ENCODE measurements around the gene PCSK6.

- TF ChIP-seq CTCF (IDR thresholded peaks at IDR 0.05; ENCODE audit: low read length) (no peak), EZH2 (optimal IDR thresholded peaks at IDR 0.05; ENCODE audit: low read depth, low read length) (no peak)
These were observed 289 bp downstream of the PCSK6 start for GRCh38 chr15:101489237-101489598.

Data from MM.1S (cell line).